ENCODE measurements around the gene ST3GAL4. TPM values are rescaled to one million over a fixed set of nuclear protein-coding genes. Genes with fewer than 3 reads are reported as not detected.

Gene ST3GAL4
- total RNA-seq, 2 experiments from 2014 or later = 1.6 TPM

DNA sequence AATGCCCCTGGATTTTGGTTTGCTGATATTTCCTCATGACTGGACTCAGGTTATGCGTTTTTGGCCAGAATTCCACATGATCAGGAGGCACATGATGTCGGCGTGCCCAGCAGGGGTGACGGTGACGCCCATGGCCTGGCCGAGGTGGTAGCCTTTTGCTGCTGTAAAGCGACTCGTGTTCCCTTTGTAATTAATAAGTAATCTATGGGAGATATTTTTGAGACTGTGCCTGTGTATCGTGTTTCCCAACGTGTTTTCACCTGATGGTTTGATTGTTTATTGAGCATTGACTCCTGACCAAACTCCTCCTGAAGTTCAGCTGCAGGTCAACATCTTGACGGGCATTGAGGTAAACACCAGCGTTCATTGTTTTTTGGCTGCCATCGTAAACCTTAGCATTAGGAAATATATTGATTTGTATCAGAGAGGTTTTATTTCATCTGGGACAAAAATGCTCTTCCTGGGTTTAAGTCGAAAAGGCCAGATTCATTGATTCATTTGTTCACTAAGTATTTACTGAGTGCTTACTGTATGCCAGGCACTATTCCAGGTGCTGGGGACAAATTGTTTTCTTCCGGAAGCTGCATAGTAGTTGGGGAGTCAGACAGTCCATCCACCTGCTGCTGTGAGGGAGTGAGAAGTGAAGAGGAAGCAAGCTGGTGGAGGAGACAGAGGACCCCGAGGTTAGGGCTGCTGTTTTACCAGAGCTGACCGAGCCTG, 28.0 kb upstream of the ST3GAL4 start:
- no peaks in the 10 kb centered on the region for H3K9me3 ChIP-seq (ENCODE audit: control insufficient read depth in 1 of 2, insufficient read depth in 1 of 2, low read length in 2 of 2)
- no peak overlapping the region for H3K27ac Mint-ChIP-seq
- TF ChIP-seq, protein P1, sequence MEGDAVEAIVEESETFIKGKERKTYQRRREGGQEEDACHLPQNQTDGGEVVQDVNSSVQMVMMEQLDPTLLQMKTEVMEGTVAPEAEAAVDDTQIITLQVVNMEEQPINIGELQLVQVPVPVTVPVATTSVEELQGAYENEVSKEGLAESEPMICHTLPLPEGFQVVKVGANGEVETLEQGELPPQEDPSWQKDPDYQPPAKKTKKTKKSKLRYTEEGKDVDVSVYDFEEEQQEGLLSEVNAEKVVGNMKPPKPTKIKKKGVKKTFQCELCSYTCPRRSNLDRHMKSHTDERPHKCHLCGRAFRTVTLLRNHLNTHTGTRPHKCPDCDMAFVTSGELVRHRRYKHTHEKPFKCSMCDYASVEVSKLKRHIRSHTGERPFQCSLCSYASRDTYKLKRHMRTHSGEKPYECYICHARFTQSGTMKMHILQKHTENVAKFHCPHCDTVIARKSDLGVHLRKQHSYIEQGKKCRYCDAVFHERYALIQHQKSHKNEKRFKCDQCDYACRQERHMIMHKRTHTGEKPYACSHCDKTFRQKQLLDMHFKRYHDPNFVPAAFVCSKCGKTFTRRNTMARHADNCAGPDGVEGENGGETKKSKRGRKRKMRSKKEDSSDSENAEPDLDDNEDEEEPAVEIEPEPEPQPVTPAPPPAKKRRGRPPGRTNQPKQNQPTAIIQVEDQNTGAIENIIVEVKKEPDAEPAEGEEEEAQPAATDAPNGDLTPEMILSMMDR (IDR thresholded peaks at IDR 0.05) = no peak
- H3K36me3 ChIP-seq (ENCODE audit: insufficient read depth, low read length) = peaks cover 19% of the 10 kb centered on the region
- H3K27me3 ChIP-seq (ENCODE audit: control insufficient read depth in 1 of 2, insufficient read depth in 2 of 2, low read length in 2 of 2) = no peaks in the 10 kb centered on the region
- H3K27me3 Mint-ChIP-seq = no peaks in the 10 kb centered on the region
- intact Hi-C loops (cut with DNase I, micrococcal nuclease) = no loop called here
- H3K36me3 Mint-ChIP-seq (ENCODE audit: low read depth) = peaks cover 55% of the 10 kb centered on the region
- H3K4me1 ChIP-seq (ENCODE audit: insufficient read depth, low read length) = no peaks in the 10 kb centered on the region
- no peak overlapping the region for H3K4me3 ChIP-seq (ENCODE audit: low read length)
- no peak for DNase-seq
- ATAC-seq (ENCODE audit: poor library complexity) = no peak
- ChIA-PET POLR2A (no interaction called here), CTCF (no interaction called here)
- H3K9me3 Mint-ChIP-seq = no peaks in the 10 kb centered on the region
- no peak overlapping the region for H3K27ac ChIP-seq (ENCODE audit: low read depth in 1 of 2, low read length in 2 of 2)
- H3K4me1 Mint-ChIP-seq (ENCODE audit: low read depth) = peaks cover 18% of the 10 kb centered on the region
- H3K4me3 Mint-ChIP-seq = no peak overlapping the region

DNA sequence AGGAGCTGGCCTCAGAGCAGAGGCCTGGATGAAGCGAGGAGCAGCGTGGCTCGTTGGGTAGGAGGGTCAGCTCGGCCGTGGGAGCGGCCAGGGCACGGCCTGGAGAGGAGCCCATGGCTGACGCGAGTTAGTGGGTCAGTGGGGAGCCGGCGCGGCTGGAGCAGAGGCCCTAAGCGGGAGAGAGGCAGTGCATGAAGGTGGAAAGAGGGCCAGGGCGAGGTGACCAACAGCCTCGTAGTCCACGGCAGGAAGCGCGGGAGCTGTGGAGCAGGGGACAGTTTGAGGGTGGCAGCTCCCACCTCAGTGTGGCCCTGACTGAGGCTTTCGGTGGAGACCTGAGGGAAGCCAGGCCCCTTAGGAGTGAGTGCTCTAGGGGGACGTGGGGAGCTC, 27.5 kb upstream of the ST3GAL4 start:
- DNase-seq (no peak), ATAC-seq (ENCODE audit: poor library complexity) (no peak)
- H3K9me3 Mint-ChIP-seq = no peaks in the 10 kb centered on the region
- no peaks in the 10 kb centered on the region for H3K9me3 ChIP-seq (ENCODE audit: control insufficient read depth in 1 of 2, insufficient read depth in 1 of 2, low read length in 2 of 2)
- H3K36me3 ChIP-seq (ENCODE audit: insufficient read depth, low read length) = peaks cover 22% of the 10 kb centered on the region
- H3K4me3 Mint-ChIP-seq = no peak overlapping the region
- no peaks in the 10 kb centered on the region for H3K27me3 ChIP-seq (ENCODE audit: control insufficient read depth in 1 of 2, insufficient read depth in 2 of 2, low read length in 2 of 2)
- intact Hi-C loops (cut with DNase I, micrococcal nuclease) = no loop called here
- H3K4me3 ChIP-seq (ENCODE audit: low read length) = no peak overlapping the region
- no peaks in the 10 kb centered on the region for H3K4me1 ChIP-seq (ENCODE audit: insufficient read depth, low read length)
- H3K27me3 Mint-ChIP-seq = no peaks in the 10 kb centered on the region
- no peak overlapping the region for H3K27ac ChIP-seq (ENCODE audit: low read depth in 1 of 2, low read length in 2 of 2)
- POLR2A ChIA-PET = no interaction called here
- CTCF ChIA-PET = no interaction called here
- H3K4me1 Mint-ChIP-seq (ENCODE audit: low read depth) = peaks cover 18% of the 10 kb centered on the region
- no peak overlapping the region for H3K27ac Mint-ChIP-seq
- TF ChIP-seq, protein P1 (IDR thresholded peaks at IDR 0.05) = no peak
- peaks cover 59% of the 10 kb centered on the region for H3K36me3 Mint-ChIP-seq (ENCODE audit: low read depth)

DNA sequence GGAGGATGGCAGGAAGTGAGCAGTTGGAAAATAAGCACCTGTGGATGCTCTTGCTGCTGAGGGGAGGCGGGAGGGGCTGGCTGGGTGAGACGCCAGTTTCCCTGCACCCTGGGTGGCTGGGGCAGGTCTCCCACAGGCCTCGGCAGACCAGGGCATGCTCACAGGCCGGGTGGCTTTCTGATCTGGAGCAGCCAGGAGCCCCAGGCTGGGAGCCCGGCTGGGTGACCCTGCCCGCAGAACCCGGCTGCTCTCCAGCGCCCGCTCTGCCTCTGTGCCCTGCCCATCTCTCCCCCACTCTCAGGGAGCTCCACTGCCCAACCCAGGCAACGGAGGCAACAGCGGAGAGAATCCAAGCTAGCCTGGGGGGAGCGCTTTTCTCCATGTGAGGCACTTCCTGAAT, 27.0 kb upstream of the ST3GAL4 start:
- H3K36me3 Mint-ChIP-seq (ENCODE audit: low read depth) = peaks cover 60% of the 10 kb centered on the region
- CTCF ChIA-PET = no interaction called here

More for the DNA sequence above, 27.0 kb upstream of the ST3GAL4 start:
- H3K36me3 ChIP-seq (ENCODE audit: insufficient read depth, low read length) = peaks cover 26% of the 10 kb centered on the region
- intact Hi-C loops (cut with DNase I, micrococcal nuclease) = no loop called here
- no peaks in the 10 kb centered on the region for H3K27me3 ChIP-seq (ENCODE audit: control insufficient read depth in 1 of 2, insufficient read depth in 2 of 2, low read length in 2 of 2)
- DNase-seq (no peak), ATAC-seq (ENCODE audit: poor library complexity) (no peak)
- H3K4me1 Mint-ChIP-seq (ENCODE audit: low read depth) = peaks cover 18% of the 10 kb centered on the region
- H3K27me3 Mint-ChIP-seq = no peaks in the 10 kb centered on the region
- no peak overlapping the region for H3K27ac Mint-ChIP-seq
- H3K4me3 ChIP-seq (ENCODE audit: low read length) = no peak overlapping the region
- POLR2A ChIA-PET = no interaction called here
- no peak overlapping the region for H3K4me3 Mint-ChIP-seq
- no peak overlapping the region for H3K27ac ChIP-seq (ENCODE audit: low read depth in 1 of 2, low read length in 2 of 2)
- TF ChIP-seq, protein P1 (IDR thresholded peaks at IDR 0.05) = no peak
- H3K9me3 ChIP-seq (ENCODE audit: control insufficient read depth in 1 of 2, insufficient read depth in 1 of 2, low read length in 2 of 2) = no peaks in the 10 kb centered on the region
- H3K4me1 ChIP-seq (ENCODE audit: insufficient read depth, low read length) = no peaks in the 10 kb centered on the region
- no peaks in the 10 kb centered on the region for H3K9me3 Mint-ChIP-seq
